ENCODE data around the gene CHTF18. TPM values are rescaled to one million over a fixed set of nuclear protein-coding genes. Genes with fewer than 3 reads are reported as not detected.

The CHTF18 gene
- total RNA-seq, 4 donors from 2014 or later, result 2.0 to 8.8 (median 3.4) TPM

DNA sequence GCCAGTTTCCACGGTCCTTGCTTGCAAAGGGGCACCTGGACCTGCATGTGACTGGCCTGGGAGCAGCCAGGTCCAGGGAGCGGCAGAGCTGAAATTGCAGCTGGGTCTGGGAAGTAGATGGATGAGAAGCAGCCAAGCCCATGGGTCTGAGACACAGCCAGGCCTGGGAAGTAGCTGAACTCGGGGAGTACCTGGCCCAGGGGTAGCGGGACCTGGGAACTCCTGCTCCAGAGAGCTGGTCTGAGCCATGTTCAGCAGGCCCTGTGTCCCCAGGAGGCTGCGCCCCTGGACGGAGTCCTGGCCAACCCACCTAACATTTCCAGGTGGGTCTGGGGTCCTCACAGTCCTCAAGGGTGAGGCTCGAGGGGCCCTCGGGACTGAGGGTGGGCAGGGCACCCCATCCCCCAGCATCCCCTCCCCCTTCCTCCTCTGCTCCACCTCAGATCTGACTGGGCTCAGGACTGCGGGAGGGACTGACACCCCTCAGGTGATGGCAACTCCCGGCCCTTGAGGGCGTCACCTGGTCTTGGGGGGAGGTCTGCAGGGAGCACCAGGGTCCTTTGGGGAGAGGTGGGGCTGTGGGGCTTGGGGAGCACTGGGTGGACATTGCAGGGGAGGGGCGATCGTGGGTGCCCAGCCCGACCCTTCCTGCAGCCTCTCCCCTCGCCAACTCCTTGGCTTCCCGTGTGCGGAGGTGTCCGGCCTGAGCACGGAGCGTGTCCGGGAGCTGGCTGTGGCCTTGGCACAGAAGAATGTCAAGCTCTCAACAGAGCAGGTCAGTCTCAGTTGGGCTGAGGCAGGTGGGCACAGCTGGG, 24.8 kb upstream of the CHTF18 start:
- no peak overlapping the region for H3K4me3 ChIP-seq
- H3K27ac ChIP-seq (replicated peaks in 1 of 4), result no peak overlapping the region
- WGBS, result 93% methylated on average over 5 of the region's 21 CpGs
- no peaks in the 10 kb centered on the region for H3K36me3 ChIP-seq
- no peak for DNase-seq (ENCODE audit: extremely low spot score)
- H3K9me3 ChIP-seq, result no peaks in the 10 kb centered on the region
- peaks cover 0 to 65% (median 1%) of the 10 kb centered on the region in 4 donors for H3K27me3 ChIP-seq
- intact Hi-C loops (cut with DNase I), result no loop called here
- no peak for TF ChIP-seq POLR2A (IDR thresholded peaks at IDR 0.05; ENCODE audit: low read depth)
- no peak for TF ChIP-seq EP300 (IDR thresholded peaks at IDR 0.05)
- TF ChIP-seq POLR2AphosphoS5 (IDR thresholded peaks at IDR 0.05), result no peak
- TF ChIP-seq, protein P1, sequence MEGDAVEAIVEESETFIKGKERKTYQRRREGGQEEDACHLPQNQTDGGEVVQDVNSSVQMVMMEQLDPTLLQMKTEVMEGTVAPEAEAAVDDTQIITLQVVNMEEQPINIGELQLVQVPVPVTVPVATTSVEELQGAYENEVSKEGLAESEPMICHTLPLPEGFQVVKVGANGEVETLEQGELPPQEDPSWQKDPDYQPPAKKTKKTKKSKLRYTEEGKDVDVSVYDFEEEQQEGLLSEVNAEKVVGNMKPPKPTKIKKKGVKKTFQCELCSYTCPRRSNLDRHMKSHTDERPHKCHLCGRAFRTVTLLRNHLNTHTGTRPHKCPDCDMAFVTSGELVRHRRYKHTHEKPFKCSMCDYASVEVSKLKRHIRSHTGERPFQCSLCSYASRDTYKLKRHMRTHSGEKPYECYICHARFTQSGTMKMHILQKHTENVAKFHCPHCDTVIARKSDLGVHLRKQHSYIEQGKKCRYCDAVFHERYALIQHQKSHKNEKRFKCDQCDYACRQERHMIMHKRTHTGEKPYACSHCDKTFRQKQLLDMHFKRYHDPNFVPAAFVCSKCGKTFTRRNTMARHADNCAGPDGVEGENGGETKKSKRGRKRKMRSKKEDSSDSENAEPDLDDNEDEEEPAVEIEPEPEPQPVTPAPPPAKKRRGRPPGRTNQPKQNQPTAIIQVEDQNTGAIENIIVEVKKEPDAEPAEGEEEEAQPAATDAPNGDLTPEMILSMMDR (IDR thresholded peaks at IDR 0.05), result no peak
- H3K4me1 ChIP-seq, result no peaks in the 10 kb centered on the region

DNA sequence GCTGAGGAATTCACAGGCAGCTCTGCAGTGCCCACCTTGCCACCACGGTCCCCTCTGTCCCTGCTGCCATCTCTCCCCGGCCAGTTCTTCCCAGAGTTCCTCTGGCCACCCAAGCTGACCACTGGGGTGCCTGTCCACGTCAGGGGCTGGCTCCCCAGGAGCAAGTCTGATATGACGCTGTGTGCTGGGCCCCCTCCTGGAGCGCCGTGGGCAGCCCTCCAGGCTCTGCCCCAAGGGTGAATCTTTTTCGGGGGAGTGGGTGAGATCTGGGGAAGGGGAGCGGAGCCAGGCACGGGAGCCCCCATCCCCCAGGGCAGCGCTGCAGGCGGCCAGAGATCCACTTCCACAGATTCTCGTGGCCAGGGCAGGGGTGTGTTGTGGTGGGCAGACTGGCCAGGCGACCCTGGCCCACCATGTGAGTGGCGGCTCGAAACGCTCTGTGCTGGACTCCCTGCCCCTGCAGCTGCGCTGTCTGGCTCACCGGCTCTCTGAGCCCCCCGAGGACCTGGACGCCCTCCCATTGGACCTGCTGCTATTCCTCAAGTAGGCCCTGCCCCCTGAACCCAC, 24.2 kb upstream of the CHTF18 start:
- DNase-seq (ENCODE audit: extremely low spot score), result no peak
- TF ChIP-seq, protein P1 (IDR thresholded peaks at IDR 0.05), result no peak
- TF ChIP-seq POLR2A (IDR thresholded peaks at IDR 0.05; ENCODE audit: low read depth) (no peak), EP300 (IDR thresholded peaks at IDR 0.05) (no peak), POLR2AphosphoS5 (IDR thresholded peaks at IDR 0.05) (no peak)
- H3K27me3 ChIP-seq, result peaks cover 0 to 72% (median 1%) of the 10 kb centered on the region in 4 donors
- no peaks in the 10 kb centered on the region for H3K9me3 ChIP-seq
- no peaks in the 10 kb centered on the region for H3K4me1 ChIP-seq
- H3K4me3 ChIP-seq, result no peak overlapping the region
- H3K27ac ChIP-seq (replicated peaks in 1 of 4), result no peak overlapping the region
- no peaks in the 10 kb centered on the region for H3K36me3 ChIP-seq
- intact Hi-C loops (cut with DNase I), result no loop called here
- WGBS, result 71% methylated on average over 20 of the region's 20 CpGs

DNA sequence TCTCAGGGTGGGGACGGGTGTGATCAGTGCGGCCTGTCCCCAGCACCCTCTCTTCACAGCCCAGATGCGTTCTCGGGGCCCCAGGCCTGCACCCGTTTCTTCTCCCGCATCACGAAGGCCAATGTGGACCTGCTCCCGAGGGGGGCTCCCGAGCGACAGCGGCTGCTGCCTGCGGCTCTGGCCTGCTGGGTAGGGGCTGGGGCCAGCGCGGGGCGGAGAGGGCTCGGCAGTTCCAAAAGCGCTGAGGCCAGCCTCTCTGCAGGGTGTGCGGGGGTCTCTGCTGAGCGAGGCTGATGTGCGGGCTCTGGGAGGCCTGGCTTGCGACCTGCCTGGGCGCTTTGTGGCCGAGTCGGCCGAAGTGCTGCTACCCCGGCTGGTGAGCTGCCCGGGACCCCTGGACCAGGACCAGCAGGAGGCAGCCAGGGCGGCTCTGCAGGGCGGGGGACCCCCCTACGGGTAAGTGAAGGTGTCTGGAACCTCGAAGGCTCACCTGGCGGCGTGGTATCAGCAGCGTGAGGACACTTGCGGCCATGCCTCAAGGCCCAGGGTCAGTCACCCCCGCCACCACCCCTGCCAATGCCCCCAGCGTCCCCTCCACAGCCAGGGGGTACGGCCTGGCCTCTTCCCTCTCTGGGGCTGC, 23.5 kb upstream of the CHTF18 start:
- intact Hi-C loops (cut with DNase I), result no loop called here
- TF ChIP-seq POLR2A (IDR thresholded peaks at IDR 0.05; ENCODE audit: low read depth) (no peak), POLR2AphosphoS5 (IDR thresholded peaks at IDR 0.05) (no peak), EP300 (IDR thresholded peaks at IDR 0.05) (no peak)
- TF ChIP-seq, protein P1 (IDR thresholded peaks at IDR 0.05), result no peak
- DNase-seq (ENCODE audit: extremely low spot score), result no peak
- 88% methylated on average over 12 of the region's 38 CpGs for WGBS
- Histone ChIP-seq H3K4me3 (no peak overlapping the region), H3K27me3 (peaks cover 0 to 79% (median 1%) of the 10 kb centered on the region in 4 donors), H3K9me3 (no peaks in the 10 kb centered on the region), H3K27ac (replicated peaks in 1 of 4) (no peak overlapping the region), H3K36me3 (no peaks in the 10 kb centered on the region), H3K4me1 (no peaks in the 10 kb centered on the region)

DNA sequence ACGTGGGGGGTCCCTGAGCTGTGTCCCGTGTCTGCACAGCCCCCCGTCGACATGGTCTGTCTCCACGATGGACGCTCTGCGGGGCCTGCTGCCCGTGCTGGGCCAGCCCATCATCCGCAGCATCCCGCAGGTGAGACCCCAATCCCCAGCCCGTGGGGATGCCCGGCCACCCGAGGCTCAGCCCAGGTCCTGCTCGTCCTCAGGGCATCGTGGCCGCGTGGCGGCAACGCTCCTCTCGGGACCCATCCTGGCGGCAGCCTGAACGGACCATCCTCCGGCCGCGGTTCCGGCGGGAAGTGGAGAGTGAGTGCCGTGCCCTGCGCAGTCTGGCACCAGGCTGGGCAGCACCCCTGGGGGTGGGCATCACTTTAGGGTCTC, 22.9 kb upstream of the CHTF18 start:
- H3K36me3 ChIP-seq, result no peaks in the 10 kb centered on the region
- H3K27me3 ChIP-seq, result peaks cover 0 to 79% (median 1%) of the 10 kb centered on the region in 4 donors
- WGBS, result no CpG with 5 or more reads among the region's 29 CpGs
- no peaks in the 10 kb centered on the region for H3K4me1 ChIP-seq
- H3K9me3 ChIP-seq, result no peaks in the 10 kb centered on the region
- H3K27ac ChIP-seq (replicated peaks in 1 of 4), result no peak overlapping the region
- TF ChIP-seq POLR2AphosphoS5 (IDR thresholded peaks at IDR 0.05) (no peak), EP300 (IDR thresholded peaks at IDR 0.05) (no peak), POLR2A (IDR thresholded peaks at IDR 0.05; ENCODE audit: low read depth) (no peak)
- TF ChIP-seq, protein P1 (IDR thresholded peaks at IDR 0.05), result no peak
- no peak for DNase-seq (ENCODE audit: extremely low spot score)
- no peak overlapping the region for H3K4me3 ChIP-seq
- intact Hi-C loops (cut with DNase I), result no loop called here
